ENCODE measurements around the gene NEK1.

GRCh38 chr4:169485086-169485485, 127.3 kb downstream of the NEK1 start:
- TF ChIP-seq POLR2AphosphoS5 (IDR thresholded peaks at IDR 0.05) (no peak), POLR2A (IDR thresholded peaks at IDR 0.05; ENCODE audit: low read depth) (no peak)
- TF ChIP-seq, protein P1, sequence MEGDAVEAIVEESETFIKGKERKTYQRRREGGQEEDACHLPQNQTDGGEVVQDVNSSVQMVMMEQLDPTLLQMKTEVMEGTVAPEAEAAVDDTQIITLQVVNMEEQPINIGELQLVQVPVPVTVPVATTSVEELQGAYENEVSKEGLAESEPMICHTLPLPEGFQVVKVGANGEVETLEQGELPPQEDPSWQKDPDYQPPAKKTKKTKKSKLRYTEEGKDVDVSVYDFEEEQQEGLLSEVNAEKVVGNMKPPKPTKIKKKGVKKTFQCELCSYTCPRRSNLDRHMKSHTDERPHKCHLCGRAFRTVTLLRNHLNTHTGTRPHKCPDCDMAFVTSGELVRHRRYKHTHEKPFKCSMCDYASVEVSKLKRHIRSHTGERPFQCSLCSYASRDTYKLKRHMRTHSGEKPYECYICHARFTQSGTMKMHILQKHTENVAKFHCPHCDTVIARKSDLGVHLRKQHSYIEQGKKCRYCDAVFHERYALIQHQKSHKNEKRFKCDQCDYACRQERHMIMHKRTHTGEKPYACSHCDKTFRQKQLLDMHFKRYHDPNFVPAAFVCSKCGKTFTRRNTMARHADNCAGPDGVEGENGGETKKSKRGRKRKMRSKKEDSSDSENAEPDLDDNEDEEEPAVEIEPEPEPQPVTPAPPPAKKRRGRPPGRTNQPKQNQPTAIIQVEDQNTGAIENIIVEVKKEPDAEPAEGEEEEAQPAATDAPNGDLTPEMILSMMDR (IDR thresholded peaks at IDR 0.05) = no peak
